Measurements from ENCODE around the gene AMPH.

The AMPH gene

GRCh38 chr7:38335128-38335491 is 296.1 kb downstream of the AMPH start:
- H3K27ac ChIP-seq, result peak overlapping the region; percentile 94

GRCh38 chr7:38334163-38334562 is 297.0 kb downstream of the AMPH start:
- Histone ChIP-seq H3K27ac (peak overlapping the region; percentile 94), H3K4me3 (ENCODE audit: low read depth in 1 of 2, low read length in 1 of 2) (no peak overlapping the region), H3K36me3 (no peaks in the 10 kb centered on the region), H3K4me1 (ENCODE audit: control insufficient read depth in 1 of 2, insufficient read depth in 1 of 2, low read depth in 1 of 2, low read length in 1 of 2) (peaks cover 32 to 34% of the 10 kb centered on the region in 2 experiments), H3K9me3 (no peaks in the 10 kb centered on the region), H3K27me3 (no peaks in the 10 kb centered on the region)
- no peak for TF ChIP-seq CTCF (IDR thresholded peaks at IDR 0.05)

More at GRCh38 chr7:38335128-38335491, 296.1 kb downstream of the AMPH start:
- TF ChIP-seq CTCF (IDR thresholded peaks at IDR 0.05), result no peak
- Histone ChIP-seq H3K4me3 (ENCODE audit: low read depth in 1 of 2, low read length in 1 of 2) (peak overlapping the region; percentile 28 to 49), H3K9me3 (no peaks in the 10 kb centered on the region), H3K27me3 (no peaks in the 10 kb centered on the region), H3K4me1 (ENCODE audit: control insufficient read depth in 1 of 2, insufficient read depth in 1 of 2, low read depth in 1 of 2, low read length in 1 of 2) (peaks cover 33 to 36% of the 10 kb centered on the region in 2 experiments), H3K36me3 (no peaks in the 10 kb centered on the region)

All from neutrophil (primary cell).